PC-3 (cell line): ENCODE measurements around the gene VWA1. TPM values are rescaled to one million over a fixed set of nuclear protein-coding genes. Genes with fewer than 3 reads are reported as not detected.
A peak's percentile ranks its signal among the peaks of the same experiment; 100 is the strongest.

Experiments
- ATAC-seq: fragments of 200-7000 bp; cut with Tn5 transposase; 2 replicates; pipeline ENCODE4 v1.9.1; 2020; ENCODE audit warnings: mild to moderate bottlenecking, moderate library complexity
- Bru-seq: library from RNA; stranded (reverse); fragments of 400-500 nt; gene quantifications from one replicate; lab custom pipeline; 2021; lab: Mats Ljungman, UMichigan
- BruChase-seq, 2 experiments: library from RNA; stranded (reverse); fragments of 400-500 nt; gene quantifications; one replicate each; lab custom pipeline; 2021; lab: Mats Ljungman, UMichigan
- BruUV-seq: library from RNA; stranded (reverse); fragments of 400-500 nt; replicated peaks from 2 replicates; lab custom pipeline; 2021; lab: Mats Ljungman, UMichigan
- CTCF ChIA-PET: fragments of 300-600 bp; sonication (Branson Sonifier 250); formaldehyde crosslinking; loops from one replicate; lab custom pipeline; 2022; ENCODE audit warnings: antibody characterized with exemption; lab: Charles Lee
- POLR2A ChIA-PET: fragments of 300-600 bp; sonication (Branson Sonifier 250); formaldehyde crosslinking; loops from one replicate; lab custom pipeline; 2022; ENCODE audit warnings: antibody characterized with exemption; ENCODE audit not compliant: unreplicated experiment; lab: Charles Lee
- DNase-seq: peaks from one replicate; pipeline ENCODE4 v3.0.0-alpha.2; 2015
- H2AFZ ChIP-seq: fragments of 300-600 bp; sonication (generic); 2 replicates; pipeline ENCODE4 v1.6.0; 2016; ENCODE audit warnings: antibody characterized with exemption, low read length
- H3F3A ChIP-seq: fragments of 300-600 bp; sonication (generic); one replicate; pipeline ENCODE4 v1.6.0; 2017; ENCODE audit warnings: antibody characterized with exemption, low read length, control low read depth, mild to moderate bottlenecking; ENCODE audit not compliant: unreplicated experiment
- H3K27ac ChIP-seq: fragments of 300-600 bp; sonication (generic); 2 replicates; pipeline ENCODE4 v1.5.1; 2016; ENCODE audit warnings: mild to moderate bottlenecking, low read length
- H3K27me3 ChIP-seq: fragments of 300-600 bp; sonication (generic); 2 replicates; pipeline ENCODE4 v1.6.1; 2016; ENCODE audit warnings: low read length, mixed read lengths
- H3K36me3 ChIP-seq: fragments of 300-600 bp; sonication (generic); 2 replicates; pipeline ENCODE4 v1.6.1; 2016; ENCODE audit warnings: low read depth, mixed run types, low read length, mixed read lengths
- H3K4me1 ChIP-seq: fragments of 300-600 bp; sonication (generic); 2 replicates; pipeline ENCODE4 v1.5.1; 2016; ENCODE audit warnings: low read length; ENCODE audit not compliant: insufficient read depth
- H3K4me2 ChIP-seq: fragments of 300-600 bp; sonication (generic); 2 replicates; pipeline ENCODE4 v1.6.0; 2016; ENCODE audit warnings: low read length
- H3K4me3 ChIP-seq: fragments of 300-600 bp; sonication (generic); 2 replicates; pipeline ENCODE4 v1.5.1; 2016; ENCODE audit warnings: mild to moderate bottlenecking, low read length, mixed read lengths
- H3K79me2 ChIP-seq: fragments of 300-600 bp; sonication (generic); 2 replicates; pipeline ENCODE4 v1.6.1; 2017; ENCODE audit warnings: low read length, mixed read lengths
- H3K9ac ChIP-seq: fragments of 300-600 bp; sonication (generic); 2 replicates; pipeline ENCODE4 v1.6.0; 2016; ENCODE audit warnings: mild to moderate bottlenecking, low read length
- H3K9me2 ChIP-seq: fragments of 300-600 bp; sonication (generic); replicated peaks from 2 replicates; pipeline ENCODE4 v1.6.1; 2016; ENCODE audit warnings: mixed run types, low read length, mixed read lengths
- H3K9me3 ChIP-seq: fragments of 300-600 bp; sonication (generic); 2 replicates; pipeline ENCODE4 v1.6.1; 2016; ENCODE audit warnings: low read length, mixed read lengths
- H4K20me1 ChIP-seq: fragments of 300-600 bp; sonication (generic); 2 replicates; pipeline ENCODE4 v1.6.1; 2016; ENCODE audit warnings: low read length, mixed read lengths
- CTCF ChIP-seq: fragments of 300-600 bp; sonication (generic); conservative IDR thresholded peaks from 2 replicates; pipeline ENCODE4 v1.5.1; 2017; ENCODE audit warnings: antibody characterized with exemption, low read depth, mild to moderate bottlenecking, low read length
- EZH2 ChIP-seq: fragments of 300-600 bp; sonication (generic); IDR thresholded peaks from one replicate; pipeline ENCODE4 v1.6.1; 2017; ENCODE audit warnings: antibody characterized with exemption, mild to moderate bottlenecking, low read length; ENCODE audit not compliant: unreplicated experiment
- EZH2phosphoT487 ChIP-seq: fragments of 300-600 bp; sonication (generic); IDR thresholded peaks from 2 replicates; pipeline ENCODE4 v1.6.1; 2018; ENCODE audit warnings: mild to moderate bottlenecking, antibody characterized with exemption, low read length, borderline replicate concordance
- intact Hi-C: fragments of 100-400 bp; cut with micrococcal nuclease; formaldehyde crosslinking; loops from 2 replicates; pipeline ENCODE4 v1.9.0; 2023
- long read RNA-seq: library from polyadenylated mRNA; unstranded; transcript quantifications from one replicate; pipeline ENCODE4 v2.0.0, GENCODE V29; 2021; ENCODE audit not compliant: unreplicated experiment
- total RNA-seq: library from RNA; depleted of rRNA; stranded (reverse); fragments of >200 nt; gene quantifications from 2 replicates; pipeline ENCODE4 v1.2.3, GENCODE V29; 2014; rRNA removed

The VWA1 gene
- total RNA-seq: 59.1 and 74.5 TPM in 2 replicates
- percentile 39 among the genes with signal in this experiment for Bru-seq, nascent RNA
- BruChase-seq, experiment 1, labeled RNA remaining after a 6-hour chase: percentile 58 among the genes with signal in this experiment
- percentile 48 among the genes with signal in this experiment for BruChase-seq, experiment 2, labeled RNA remaining after a 2-hour chase
- long read RNA-seq, full-length matches to known transcripts: 18 of 75 reads
- long read RNA-seq, partial matches to known transcripts: 3 of 75 reads
- long read RNA-seq, other reads (novel, unspliced or antisense): 54 of 75 reads

GRCh38 chr1:1435106-1435903 is at the start of gene VWA1:
Gene VWA1 (plus strand): TSS chr1:1435690. CDS start chr1:1435749, 59 bp downstream.
- ATAC-seq: peak; percentile 74
- Histone ChIP-seq H3K4me3 (peak within 1 kb of the TSS; percentile 88), H4K20me1 (no peaks in the 10 kb centered on the region), H3F3A (no peaks in the 10 kb centered on the region), H3K9me2 (no peaks in the 10 kb centered on the region), H3K36me3 (no peaks in the 10 kb centered on the region), H3K27me3 (no peaks in the 10 kb centered on the region), H2AFZ (peak within 1 kb of the TSS; percentile 59), H3K79me2 (peaks cover 13% of the 10 kb centered on the region), H3K9me3 (no peaks in the 10 kb centered on the region), H3K4me2 (peak within 1 kb of the TSS; percentile 100), H3K9ac (peak within 1 kb of the TSS; percentile 61), H3K4me1 (peaks cover 48% of the 10 kb centered on the region), H3K27ac (no peak within 1 kb of the TSS)
- CTCF ChIA-PET: no interaction called here
- intact Hi-C loops: no loop called here
- POLR2A ChIA-PET: no interaction called here
- TF ChIP-seq CTCF (no peak), EZH2 (no peak), EZH2phosphoT487 (no peak)
- peak; percentile 88 for DNase-seq
- BruUV-seq: no TSS peak

- Histone ChIP-seq H3K4me3 (no peak overlapping the region), H3K4me1 (no peaks in the 10 kb centered on the region), H3K36me3 (peaks cover 65% of the 10 kb centered on the region), H3K79me2 (peaks cover 63% of the 10 kb centered on the region), H3K27ac (no peak overlapping the region), H2AFZ (no peak overlapping the region), H3K9me2 (no peaks in the 10 kb centered on the region), H3F3A (no peaks in the 10 kb centered on the region), H3K9ac (no peak overlapping the region), H3K9me3 (no peaks in the 10 kb centered on the region), H3K4me2 (no peak overlapping the region), H4K20me1 (no peaks in the 10 kb centered on the region), H3K27me3 (no peaks in the 10 kb centered on the region)
- intact Hi-C loops: no loop called here
- no TSS peak for BruUV-seq
- DNase-seq (no peak), ATAC-seq (no peak)
- ChIA-PET CTCF (no interaction called here), POLR2A (no interaction called here)
- TF ChIP-seq EZH2phosphoT487 (no peak), CTCF (no peak), EZH2 (no peak)
Measured at GRCh38 chr1:1385931-1386330, 49.6 kb upstream of the VWA1 start.
